HG02840 (cell line): Measurements from ENCODE around the gene ZFAND2B.

Experiments
- ATAC-seq: cut with Tn5 transposase; IDR thresholded peaks from one replicate; pipeline ENCODE4 v1.9.1; 2021; ENCODE audit warnings: mild to moderate bottlenecking, moderate library complexity, moderate number of reproducible peaks; ENCODE audit not compliant: unreplicated experiment, low FRiP score

The ZFAND2B gene

DNA sequence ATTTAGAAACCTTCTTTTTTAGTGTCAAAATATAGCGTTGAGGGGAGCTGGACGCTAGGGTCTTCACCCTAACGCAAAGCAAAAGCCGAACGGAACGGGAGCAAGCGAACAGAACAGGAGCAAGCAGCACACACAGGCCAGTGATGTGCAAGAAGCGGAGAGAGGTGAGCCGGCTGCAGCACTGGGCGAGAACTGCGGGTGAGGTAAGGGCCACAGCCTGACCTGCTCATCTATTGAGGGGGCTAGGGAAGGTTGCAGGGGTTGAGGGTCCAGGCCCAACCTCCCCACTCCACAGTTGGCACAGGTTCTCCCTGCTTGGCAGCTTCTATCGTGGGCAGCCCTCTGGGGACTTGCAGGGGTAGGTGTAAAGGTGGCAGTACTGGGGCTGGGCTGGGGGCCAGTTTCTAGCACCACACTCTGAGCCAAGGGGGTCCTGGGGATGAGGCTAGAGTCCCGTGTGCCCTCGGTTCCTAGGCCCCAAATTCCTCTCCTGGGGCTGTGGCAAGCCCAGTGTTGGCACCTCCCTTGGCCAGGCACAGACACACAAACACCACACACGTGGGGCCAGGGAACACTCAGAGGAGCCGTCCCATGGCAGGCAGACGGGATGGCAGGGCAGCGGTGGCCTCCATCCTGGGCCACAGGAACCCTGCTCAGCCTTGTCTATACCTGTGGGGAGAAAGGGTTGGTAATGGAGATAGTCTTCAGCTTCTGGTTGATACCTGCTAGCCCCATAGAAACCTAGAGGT, 13.4 kb downstream of the ZFAND2B start:
- no peak for ATAC-seq

DNA sequence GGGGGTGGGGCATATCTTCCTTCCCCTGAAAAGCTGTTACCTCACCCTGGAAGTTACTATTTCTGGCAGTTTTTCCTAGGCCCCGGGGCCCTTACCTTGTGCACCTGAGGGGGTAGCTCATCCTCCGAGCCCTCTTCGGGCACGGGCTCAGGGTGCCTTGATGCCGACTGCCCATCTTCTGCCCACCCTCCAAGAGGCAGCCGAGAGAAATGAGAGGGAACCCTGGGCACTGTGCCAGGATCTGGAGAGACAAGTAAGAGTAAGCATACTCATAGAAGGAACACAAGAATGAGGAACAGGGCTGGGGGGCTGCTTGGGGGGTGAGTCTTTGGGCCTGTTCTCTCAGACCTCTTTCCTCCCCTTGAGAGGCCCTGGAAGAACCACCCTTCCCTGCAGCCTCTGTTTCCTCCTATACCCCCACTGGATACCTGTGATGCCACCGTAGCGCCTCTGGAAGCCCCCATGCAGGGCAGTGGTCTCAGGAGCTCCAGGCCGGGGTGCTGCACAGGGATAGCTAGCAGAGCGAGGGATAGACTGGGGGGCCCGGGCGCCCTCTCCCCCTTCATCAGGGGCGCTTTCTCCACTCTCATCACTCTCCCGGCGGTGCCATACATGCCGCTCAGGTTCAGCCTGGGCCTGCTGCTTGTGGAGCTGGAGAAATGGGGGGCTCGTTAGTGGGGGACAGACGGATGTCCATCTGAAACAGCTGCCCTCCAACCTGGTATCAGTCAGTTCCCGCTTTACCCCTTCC, 14.2 kb downstream of the ZFAND2B start:
- no peak for ATAC-seq

DNA sequence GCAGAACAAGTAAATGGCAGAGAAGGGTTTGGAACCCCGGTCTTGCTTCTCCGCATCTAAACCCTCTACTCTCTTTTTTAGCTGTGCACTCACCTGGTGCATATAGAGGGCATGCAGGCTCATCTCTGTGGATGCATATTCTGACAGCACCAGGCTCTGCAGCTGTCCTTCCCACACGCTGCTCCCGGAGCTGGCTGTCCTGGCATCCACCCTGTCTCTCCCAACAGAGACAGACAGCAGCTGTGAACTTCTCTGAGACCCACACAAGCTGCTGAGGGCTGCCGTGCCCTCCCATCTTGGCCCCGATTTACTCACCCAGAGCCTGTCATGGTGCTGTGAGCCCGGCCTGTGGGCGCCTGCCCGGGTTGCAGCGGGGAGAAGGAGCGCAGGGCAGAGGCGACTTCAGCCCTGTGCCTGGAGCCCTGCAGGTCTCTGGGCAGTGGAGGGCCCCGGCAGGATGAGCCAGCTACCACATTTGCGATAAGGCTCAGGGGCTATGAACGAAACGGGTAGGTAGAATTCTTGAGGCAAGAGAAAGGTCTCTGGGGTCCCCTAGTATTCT, 15.5 kb downstream of the ZFAND2B start:
- no peak for ATAC-seq

DNA sequence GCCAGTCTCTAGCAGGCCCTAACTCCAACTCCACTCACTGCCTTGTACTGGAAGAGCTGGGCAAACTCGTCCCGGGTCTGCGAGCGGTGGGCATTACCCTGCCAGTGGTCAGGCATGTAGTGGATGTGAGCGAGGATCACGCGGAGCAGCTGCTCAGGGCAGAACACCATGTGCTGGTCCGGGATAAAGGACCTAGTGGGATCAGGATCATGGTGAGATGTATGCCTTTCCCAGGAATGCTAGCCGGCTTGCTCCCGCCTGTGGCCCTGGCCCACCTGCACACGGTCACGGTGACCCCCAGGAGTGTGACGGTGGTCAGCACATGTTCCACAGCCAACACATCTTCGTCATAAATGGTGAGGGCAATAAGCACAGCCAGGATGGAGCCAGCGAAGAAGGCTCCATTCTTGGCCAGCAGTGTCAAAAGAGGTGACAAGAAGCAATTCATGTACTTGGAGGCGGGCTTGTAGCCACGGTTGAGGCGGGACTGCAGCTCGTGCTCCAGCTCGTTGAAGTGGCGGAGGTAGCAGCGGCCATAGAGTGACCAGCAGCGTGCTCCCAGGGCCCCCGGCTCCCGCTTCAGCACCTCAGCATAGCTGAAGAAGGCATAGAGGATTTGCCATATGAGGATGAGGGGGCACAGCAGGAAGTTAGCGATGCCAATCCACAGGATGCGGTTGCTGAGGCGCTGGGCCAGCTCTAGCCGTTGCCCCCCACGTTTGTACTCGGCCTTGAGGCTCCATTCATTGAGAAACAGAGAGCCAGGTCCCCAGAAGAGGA, 17.4 kb downstream of the ZFAND2B start:
- no peak for ATAC-seq

DNA sequence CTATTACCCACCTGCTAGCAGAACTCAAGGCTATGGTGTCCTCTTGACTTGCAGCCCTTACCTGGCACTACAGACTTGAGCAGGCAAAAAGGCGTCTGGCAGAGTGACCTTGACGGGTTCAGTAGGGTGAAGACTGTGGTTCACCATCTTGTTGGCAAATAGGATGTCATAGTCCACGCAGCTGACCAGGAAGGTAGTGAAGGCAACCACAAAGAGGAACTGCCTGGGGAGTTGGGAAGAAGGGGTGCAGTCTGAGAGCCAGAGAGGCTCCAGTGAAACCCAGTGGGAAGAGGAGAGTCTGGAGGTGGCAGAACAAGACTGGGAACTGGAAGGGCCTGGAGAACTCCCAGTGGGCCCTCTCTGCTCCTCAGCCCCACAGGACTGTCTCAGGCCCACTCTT, 18.8 kb downstream of the ZFAND2B start:
- ATAC-seq: no peak

DNA sequence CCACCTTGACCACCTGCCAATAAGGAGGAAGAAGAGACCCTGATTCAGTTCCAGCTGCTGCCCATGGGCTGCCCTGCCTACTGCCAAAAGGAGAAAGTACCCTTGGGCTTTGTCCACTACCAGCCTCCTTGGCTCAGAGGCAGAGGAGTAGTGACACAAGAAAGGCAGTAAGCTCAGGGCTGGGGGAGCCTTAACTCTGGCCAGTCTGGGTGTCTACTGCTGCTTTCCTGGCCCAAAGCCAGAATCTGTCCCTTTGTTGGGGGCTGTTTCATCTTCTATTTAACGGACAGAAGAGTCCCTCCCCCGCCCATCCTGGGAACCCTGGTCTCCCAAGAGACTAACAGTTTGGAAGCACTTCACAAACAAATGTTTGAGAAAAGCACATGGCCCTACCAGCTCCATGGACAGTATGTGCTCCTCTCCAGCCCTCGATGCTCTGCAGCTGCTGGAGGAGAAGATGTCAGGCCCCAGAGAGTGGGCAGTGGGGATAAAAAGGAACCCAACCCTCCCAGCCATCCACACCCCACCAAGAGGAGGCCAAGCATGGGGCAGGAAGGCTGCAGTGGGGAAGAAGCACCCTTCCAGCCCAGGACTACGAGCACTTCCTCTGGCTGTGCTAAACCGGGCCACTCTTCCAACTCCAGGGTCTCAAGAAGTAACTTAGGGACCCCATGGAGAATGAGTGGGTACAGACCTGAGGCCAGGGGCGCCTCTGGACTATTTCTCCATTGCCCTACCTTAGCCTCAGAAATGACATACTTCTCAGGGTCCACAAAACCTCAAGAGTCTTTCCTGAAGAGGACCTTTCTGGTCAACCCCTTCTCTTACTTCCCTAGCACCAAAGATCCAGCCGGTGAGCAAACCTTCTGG, 21.7 kb downstream of the ZFAND2B start:
- no peak for ATAC-seq

DNA sequence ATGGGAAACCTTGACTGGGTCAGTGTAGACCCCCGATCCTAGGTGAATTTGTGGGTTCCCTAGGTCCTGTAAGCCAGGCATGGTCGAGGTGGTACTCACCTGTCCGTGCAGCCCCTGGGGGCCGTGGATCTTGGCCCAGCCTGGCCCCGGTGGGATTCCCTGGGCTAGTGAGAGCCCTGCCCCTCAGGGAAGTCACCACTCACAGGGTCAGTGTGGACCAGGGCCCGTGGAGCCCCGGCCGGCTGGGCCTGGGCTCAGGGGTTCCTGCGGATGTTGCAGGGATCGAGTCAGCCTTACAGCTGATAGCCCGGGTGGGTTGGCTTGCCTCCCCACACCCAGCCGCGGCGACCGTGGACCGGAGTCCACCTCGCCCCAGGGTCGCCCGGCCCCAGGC, 22.3 kb downstream of the ZFAND2B start:
- ATAC-seq: peak; percentile 13

DNA sequence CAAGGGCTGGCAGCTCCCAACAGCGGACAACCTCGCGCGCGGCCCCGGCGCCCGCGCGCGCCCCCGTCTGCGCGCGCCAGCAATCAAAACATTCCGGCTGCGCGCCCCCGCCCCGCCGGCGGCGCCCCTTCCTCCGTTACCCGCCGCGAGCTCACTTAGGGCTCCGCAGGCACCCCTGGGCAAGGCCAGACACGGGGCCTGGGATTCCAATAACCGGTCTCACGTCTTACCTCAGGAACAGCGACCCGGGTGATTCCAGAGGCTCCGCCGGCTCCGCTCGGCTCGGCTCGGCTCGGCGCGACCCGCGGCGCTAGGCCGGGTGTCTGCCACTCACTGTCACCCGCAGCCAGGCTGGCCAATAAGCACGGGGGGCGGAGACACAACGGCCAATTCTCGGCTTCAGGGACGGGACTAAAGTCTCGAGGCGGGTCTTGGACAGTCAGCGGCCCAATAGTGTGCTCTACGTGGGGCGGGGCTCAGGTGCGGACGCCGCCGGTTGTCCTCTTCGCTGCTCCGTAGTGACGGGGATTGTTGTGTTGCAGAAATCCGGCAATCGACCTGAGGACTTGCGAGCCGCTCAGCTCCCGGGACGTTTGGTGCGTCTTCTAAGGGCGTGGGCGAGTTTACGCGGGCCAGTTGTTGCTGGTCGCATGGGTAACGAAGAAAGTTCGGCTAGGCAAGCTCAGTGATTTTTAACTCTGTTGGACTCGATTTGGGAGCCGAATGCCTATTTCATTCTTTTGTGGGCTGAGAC, 22.9 kb downstream of the ZFAND2B start, which contains the start of the genes ANKZF1 and ATG9A:
Gene ANKZF1 (plus strand): TSS at position 502 of the 754 bp plus-strand sequence. CDS start 452 bp downstream, outside the sequence.
Gene ATG9A (minus strand): TSS at position 332 of the 754 bp plus-strand sequence. CDS start 1,612 bp downstream, outside the sequence.
- ATAC-seq: peak; percentile 98

DNA sequence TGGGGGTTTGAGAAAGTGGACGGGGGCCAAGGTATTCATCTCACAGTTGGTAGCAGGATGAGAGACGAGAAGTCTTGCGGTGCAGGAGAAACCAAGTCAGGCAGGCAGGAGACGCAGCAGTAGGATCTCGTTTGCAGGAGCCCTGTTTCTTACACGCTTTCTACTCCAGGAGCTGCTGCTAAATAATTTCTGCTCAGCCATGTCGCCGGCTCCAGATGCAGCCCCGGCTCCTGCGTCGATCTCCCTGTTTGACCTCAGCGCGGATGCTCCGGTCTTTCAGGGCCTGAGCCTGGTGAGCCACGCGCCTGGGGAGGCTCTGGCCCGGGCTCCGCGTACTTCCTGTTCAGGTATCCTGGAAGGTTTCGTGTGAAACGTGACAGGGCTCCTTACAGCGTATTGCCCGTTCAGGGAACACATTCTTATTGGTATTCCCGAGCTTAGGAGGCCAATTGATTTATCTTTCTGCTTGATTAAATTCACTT, 23.5 kb downstream of the ZFAND2B start:
- peak; percentile 4 for ATAC-seq

DNA sequence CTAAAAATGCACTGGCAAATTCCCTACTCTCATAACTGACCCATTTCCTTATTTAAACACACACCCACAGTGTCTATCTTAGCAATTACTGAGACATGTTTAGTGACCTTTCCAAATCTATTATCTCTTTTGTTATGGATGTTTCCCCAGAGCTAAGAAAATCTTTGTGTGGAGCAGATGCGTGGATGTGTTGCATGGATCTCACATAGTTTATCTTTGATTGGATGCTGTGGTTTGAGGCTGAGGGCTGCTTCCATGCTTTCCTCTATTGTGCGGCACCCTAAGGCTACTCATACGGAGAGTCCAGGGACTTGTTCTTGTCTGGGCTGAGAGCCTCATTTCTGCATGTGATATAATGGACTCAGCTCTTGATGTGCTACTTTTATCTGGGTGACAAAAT, 27.7 kb downstream of the ZFAND2B start:
- ATAC-seq: no peak

DNA sequence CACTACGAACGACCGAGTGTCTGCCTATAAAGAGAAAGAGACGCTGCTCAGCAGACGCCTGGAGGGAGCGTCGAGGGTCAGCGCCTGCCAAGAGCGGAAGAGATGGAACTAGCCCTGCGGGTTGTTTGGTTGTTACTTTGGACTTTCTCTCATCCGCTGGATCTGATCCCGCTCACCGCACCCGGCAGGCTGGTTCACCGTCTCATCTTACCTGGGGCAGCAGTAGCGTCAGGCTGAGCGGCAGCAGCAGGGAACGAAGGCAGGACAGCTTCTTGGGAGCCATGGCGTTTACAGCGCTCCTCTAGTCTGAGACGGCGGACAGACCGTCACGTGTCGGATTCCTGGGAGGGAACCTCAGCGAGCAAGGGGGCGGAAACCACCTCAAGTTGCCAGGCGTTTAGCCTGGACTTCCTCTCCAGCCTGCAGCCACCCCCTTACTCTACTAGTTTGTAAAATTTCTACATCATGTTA, 36.7 kb downstream of the ZFAND2B start:
- no peak for ATAC-seq

DNA sequence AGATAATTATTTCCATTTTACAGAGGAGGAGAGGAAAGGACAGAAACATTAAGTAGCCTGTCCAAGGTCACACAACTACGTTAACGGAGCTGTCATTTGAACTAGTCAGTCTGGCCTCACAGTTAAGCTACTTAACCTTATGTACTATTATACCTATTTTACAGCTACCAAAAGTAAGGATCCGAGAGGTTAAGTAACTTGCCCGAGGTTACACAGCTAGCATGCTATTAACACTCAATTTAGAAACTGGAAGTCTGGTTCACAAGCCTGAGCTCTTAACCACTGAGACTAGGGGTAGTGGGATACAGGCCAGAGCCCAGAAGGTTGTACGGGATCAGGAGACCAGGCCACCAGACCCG, 38.2 kb downstream of the ZFAND2B start:
- no peak for ATAC-seq

DNA sequence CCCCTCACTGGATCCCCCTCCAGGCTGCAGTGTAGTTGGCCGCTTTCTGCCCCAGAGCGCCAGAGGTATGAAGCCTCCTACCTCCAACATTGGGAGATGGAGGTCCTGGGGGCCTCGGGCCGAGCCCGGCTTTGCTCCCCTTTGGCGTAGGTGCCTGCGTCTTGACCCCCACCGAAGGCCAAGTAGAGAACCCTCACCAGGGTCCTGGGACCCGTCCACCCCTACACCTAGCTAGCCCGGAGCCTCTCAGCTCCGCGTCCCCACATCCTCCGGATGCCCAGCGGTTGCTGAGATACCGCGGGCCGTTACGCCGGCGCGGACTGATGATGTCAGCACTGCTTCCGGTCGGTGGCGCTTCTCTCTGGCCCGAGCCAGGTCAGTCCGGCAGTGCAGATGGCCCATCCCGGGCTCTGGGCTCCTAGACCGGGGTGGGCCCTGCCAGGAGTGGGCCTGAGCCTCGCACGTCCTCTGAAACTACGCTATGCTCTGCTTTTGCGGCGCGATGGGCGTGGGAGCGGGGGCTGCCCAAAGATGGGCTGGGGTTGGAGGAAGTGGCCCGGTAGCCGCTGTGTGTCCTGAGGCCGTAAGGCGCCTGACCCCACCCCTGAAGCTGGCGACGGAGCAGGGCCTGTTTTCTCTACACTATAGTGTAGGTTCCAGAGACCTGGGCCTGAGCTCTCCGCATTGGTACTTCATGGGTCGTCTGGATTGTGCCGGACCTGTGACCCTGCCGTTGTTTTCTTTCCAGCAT, 38.7 kb downstream of the ZFAND2B start, which contains the start of the genes GLB1L and STK16:
Gene GLB1L (minus strand): TSS at position 297 of the 751 bp plus-strand sequence. CDS start 1,871 bp downstream, outside the sequence.
Gene STK16 (plus strand): TSS at position 332 of the 751 bp plus-strand sequence. CDS start 521 bp downstream, outside the sequence.
- peak; percentile 64 for ATAC-seq

DNA sequence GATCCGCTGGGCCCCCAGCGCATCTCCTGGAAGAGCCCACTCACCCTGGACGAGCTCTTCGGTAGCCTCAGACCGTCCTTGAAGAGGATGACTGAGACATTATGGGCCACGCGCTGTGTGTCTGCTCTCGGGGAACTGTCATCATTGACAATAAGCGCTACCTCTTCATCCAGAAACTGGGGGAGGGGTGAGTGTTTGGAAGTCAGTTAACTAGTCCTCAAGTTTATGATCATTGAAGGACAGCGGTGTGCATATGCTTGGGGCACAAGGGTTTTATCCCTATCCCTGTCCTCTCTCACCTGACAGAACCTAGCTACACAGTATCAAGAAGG, 39.3 kb downstream of the ZFAND2B start:
- no peak for ATAC-seq

DNA sequence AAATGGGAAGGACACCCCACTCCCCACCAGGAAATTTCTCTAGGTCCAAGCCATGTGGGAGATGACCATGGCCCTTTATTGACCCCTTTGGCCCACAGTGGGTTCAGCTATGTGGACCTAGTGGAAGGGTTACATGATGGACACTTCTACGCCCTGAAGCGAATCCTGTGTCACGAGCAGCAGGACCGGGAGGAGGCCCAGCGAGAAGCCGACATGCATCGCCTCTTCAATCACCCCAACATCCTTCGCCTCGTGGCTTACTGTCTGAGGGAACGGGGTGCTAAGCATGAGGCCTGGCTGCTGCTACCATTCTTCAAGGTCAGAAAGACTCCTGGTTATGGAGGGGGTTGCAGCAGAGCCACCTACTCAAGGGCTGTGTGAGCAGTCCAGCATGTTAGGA, 40.0 kb downstream of the ZFAND2B start:
- ATAC-seq: no peak

DNA sequence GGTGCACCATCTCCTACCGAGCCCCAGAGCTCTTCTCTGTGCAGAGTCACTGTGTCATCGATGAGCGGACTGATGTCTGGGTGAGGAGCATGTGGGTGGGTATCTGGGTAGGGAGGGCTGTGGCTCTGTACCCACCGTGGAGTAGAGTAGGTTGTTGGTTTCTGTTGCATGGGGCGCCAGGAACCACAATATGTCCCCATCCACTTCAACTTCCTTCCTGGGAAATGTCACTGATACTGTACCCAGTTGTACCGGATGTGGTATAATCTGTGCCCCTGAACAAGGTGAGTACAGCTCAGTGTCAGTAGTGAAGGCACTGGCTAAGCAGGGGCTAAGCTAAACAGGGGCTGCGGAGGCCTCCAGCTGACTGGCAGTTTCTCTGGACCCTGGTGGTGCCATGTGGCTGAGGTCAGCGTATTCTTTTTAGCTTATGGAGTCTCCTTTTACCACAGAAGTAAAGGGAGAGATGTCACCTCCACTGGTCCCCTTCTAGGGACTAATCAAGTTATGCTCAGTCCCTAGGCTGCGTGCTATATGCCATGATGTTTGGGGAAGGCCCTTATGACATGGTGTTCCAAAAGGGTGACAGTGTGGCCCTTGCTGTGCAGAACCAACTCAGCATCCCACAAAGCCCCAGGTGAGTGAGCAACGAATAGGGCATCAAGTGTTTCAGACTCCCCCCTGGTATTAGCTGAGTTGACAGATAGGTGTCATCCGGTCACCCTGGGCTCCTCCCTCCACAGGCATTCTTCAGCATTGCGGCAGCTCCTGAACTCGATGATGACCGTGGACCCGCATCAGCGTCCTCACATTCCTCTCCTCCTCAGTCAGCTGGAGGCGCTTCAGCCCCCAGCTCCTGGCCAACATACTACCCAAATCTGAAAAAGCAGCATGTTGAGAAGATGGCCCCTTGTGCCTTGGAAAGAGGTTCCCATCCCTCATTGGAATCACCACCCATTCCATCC, 41.4 kb downstream of the ZFAND2B start:
- no peak for ATAC-seq

DNA sequence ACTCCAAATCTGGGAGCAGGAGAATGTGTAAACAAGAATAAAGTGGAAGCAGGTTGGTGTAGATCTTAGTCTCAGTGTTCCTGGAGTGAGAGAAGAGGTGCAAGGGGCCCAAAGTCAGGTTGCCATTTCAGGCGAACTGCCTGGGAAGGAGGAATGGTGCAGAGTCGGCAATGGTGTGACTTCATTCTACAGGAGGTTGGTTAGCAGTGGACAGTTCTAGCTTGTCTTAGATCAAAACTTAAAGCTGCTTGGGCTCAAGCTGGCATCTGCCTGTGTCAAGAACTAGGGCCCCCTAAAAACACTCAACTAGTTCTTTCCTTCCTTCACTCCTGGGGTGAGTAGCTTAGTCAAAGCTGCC, 42.2 kb downstream of the ZFAND2B start:
- no peak for ATAC-seq
